MCF 10A (cell line): ENCODE results near the gene CACNA2D3. TPM values are rescaled to one million over a fixed set of nuclear protein-coding genes. Genes with fewer than 3 reads are reported as not detected.

Experiments
- BruUV-seq: library from RNA; stranded (reverse); fragments of 400-500 nt; replicated peaks from 2 replicates; lab custom pipeline; 2021; lab: Mats Ljungman, UMichigan
- CTCF ChIA-PET: fragments of 300-600 bp; sonication (Branson Sonifier 250); formaldehyde crosslinking; extraction: SDS; loops from one replicate; lab custom pipeline; 2021; ENCODE audit warnings: antibody characterized with exemption, inconsistent platforms; lab: Yijun Ruan, JAX
- POLR2A ChIA-PET: fragments of 300-600, 350-650 bp; sonication (Branson Sonifier 250); formaldehyde crosslinking; extraction: SDS; loops from one replicate; lab custom pipeline; 2020; ENCODE audit warnings: antibody characterized with exemption, inconsistent platforms; lab: Yijun Ruan, JAX
- DNase-seq: peaks from one replicate; pipeline ENCODE4 v3.0.0-alpha.2; 2018; ENCODE audit not compliant: unreplicated experiment
- H3K27ac Mint-ChIP-seq: one replicate; pipeline ENCODE4 v1.8.0; 2022; ENCODE audit warnings: mild to moderate bottlenecking, low read depth, mixed read lengths; ENCODE audit not compliant: unreplicated experiment
- H3K27me3 Mint-ChIP-seq: one replicate; pipeline ENCODE4 v1.8.0; 2022; ENCODE audit warnings: mixed read lengths; ENCODE audit not compliant: insufficient read depth, unreplicated experiment
- H3K36me3 Mint-ChIP-seq: one replicate; pipeline ENCODE4 v1.8.0; 2022; ENCODE audit warnings: mild to moderate bottlenecking, moderate library complexity, mixed read lengths; ENCODE audit not compliant: insufficient read depth, unreplicated experiment
- H3K4me1 Mint-ChIP-seq: one replicate; pipeline ENCODE4 v1.8.0; 2022; ENCODE audit warnings: mixed read lengths; ENCODE audit not compliant: insufficient read depth, unreplicated experiment
- H3K4me3 Mint-ChIP-seq: one replicate; pipeline ENCODE4 v1.8.0; 2022; ENCODE audit warnings: mild to moderate bottlenecking, moderate library complexity, mixed read lengths; ENCODE audit not compliant: unreplicated experiment
- H3K9me3 Mint-ChIP-seq: one replicate; pipeline ENCODE4 v1.8.0; 2022; ENCODE audit warnings: mixed read lengths; ENCODE audit not compliant: unreplicated experiment
- intact Hi-C: fragments of 100-400 bp; cut with micrococcal nuclease; formaldehyde crosslinking; loops from 2 replicates; pipeline ENCODE4 v1.14.1; 2022
- total RNA-seq: library from RNA; stranded (reverse); gene quantifications from 2 replicates; pipeline ENCODE4 v1.2.3, GENCODE V29; 2022
- TF ChIP-seq, protein P1 (sequence below): fragments of 200-600 bp; IDR thresholded peaks from one replicate; pipeline ENCODE4 v1.8.0; 2022; ENCODE audit warnings: antibody characterized with exemption, mild to moderate bottlenecking; ENCODE audit not compliant: unreplicated experiment

The CACNA2D3 gene
- total RNA-seq, 1 experiment from 2014 or later = 2.3 TPM

DNA sequence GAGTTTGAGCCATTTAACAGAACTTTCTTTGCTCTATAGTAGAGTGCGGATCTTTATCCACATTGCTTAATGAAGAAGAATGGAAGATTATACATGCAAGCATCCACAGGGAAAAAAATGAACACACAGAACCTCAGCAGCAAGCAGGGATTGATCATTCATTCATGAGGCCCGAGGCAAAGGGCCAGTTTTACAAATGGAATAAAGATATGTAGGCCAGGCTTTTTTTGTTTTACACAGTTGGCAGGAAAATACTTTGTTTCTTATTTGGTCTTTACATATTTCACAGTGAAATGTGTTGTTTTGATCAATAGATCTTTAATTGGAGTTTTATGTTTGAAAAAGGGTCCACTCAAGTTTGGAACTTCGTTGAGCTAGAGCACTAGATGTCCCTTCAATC lies 688.0 kb downstream of the CACNA2D3 start:
- no peaks in the 10 kb centered on the region for H3K9me3 Mint-ChIP-seq
- intact Hi-C loops = no loop called here
- no peaks in the 10 kb centered on the region for H3K36me3 Mint-ChIP-seq
- no peaks in the 10 kb centered on the region for H3K27me3 Mint-ChIP-seq
- POLR2A ChIA-PET = no interaction called here
- H3K4me3 Mint-ChIP-seq = no peak overlapping the region
- no peak for DNase-seq
- TF ChIP-seq, protein P1, sequence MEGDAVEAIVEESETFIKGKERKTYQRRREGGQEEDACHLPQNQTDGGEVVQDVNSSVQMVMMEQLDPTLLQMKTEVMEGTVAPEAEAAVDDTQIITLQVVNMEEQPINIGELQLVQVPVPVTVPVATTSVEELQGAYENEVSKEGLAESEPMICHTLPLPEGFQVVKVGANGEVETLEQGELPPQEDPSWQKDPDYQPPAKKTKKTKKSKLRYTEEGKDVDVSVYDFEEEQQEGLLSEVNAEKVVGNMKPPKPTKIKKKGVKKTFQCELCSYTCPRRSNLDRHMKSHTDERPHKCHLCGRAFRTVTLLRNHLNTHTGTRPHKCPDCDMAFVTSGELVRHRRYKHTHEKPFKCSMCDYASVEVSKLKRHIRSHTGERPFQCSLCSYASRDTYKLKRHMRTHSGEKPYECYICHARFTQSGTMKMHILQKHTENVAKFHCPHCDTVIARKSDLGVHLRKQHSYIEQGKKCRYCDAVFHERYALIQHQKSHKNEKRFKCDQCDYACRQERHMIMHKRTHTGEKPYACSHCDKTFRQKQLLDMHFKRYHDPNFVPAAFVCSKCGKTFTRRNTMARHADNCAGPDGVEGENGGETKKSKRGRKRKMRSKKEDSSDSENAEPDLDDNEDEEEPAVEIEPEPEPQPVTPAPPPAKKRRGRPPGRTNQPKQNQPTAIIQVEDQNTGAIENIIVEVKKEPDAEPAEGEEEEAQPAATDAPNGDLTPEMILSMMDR = no peak
- CTCF ChIA-PET = no interaction called here
- BruUV-seq = no TSS peak
- no peak overlapping the region for H3K27ac Mint-ChIP-seq
- no peaks in the 10 kb centered on the region for H3K4me1 Mint-ChIP-seq

DNA sequence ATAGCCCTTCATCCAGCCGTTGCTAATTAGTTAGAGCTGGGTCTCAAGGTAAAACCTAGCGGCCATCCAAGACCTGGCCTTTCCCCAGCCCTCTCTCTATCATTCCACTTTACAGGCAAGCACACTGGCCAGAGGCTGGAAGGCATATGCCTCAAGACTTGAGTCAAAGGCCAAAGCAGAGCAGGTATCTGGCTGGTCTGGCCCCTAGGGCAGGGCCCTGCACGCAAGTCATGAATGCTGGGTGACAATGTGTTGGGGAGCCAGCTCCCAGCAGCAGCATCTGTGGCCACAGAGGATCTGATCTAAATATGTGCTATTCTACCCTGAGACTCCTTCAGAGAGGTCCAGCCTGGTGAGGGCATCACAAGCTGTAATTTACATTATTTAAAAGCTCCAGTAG lies 691.9 kb downstream of the CACNA2D3 start:
- Mint-ChIP-seq H3K36me3 (no peaks in the 10 kb centered on the region), H3K4me3 (no peak overlapping the region), H3K27me3 (no peaks in the 10 kb centered on the region), H3K4me1 (no peaks in the 10 kb centered on the region), H3K9me3 (no peaks in the 10 kb centered on the region), H3K27ac (no peak overlapping the region)
- TF ChIP-seq, protein P1 = no peak
- POLR2A ChIA-PET = no interaction called here
- no TSS peak for BruUV-seq
- intact Hi-C loops = no loop called here
- CTCF ChIA-PET = interaction anchor here (0.5 kb wide), 1 partner anchor 524 kb away, joined by 5 read pairs; no protein-coding TSS in a partner anchor
- no peak for DNase-seq

DNA sequence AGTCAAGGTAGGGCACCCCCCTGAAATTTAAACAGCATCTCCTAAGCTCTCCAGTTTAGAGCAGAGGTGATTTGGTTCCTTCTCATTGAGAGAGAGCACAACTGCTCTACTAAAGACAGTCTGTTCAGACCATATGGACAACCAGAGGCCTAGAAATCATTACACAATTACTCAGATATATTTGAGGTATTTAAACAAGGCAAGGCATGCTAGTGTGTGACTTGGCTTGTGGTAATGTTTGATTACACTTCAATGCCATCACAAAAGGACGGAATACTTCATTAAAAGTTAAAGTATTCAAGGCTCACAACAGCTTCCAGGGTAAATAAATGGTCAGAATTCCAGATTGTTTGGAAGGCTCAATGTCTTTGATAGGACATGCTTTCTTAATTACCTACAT lies 695.3 kb downstream of the CACNA2D3 start:
- ChIA-PET POLR2A (no interaction called here), CTCF (interaction anchor here (1.0 kb wide), 1 partner anchor 390 kb away, joined by 4 read pairs; no protein-coding TSS in a partner anchor)

DNA sequence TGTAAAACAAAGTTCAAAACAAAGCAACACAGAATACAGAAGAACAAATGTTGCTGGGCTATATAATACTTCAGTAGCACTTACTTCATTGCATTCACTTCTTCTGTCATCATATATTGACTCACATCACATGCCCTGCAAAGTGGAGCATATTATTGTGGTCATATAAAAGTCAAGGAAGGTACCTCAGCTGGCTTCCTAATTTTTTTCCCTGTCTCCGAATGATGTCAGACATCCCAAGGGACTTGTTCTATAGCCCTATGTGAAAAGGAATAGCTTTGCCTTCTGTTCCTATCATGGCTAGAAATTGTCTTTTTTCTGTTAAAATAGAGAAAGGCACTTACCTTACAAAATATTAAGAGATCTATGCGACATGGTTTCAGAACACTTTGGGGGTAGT lies 696.1 kb downstream of the CACNA2D3 start:
- ChIA-PET CTCF (interaction anchor here (0.6 to 2.2 kb wide), 2 partner anchors 12 to 20 kb away, joined by 3 to 10 read pairs; no protein-coding TSS in a partner anchor), POLR2A (no interaction called here)
- no peaks in the 10 kb centered on the region for H3K36me3 Mint-ChIP-seq
- DNase-seq = no peak
- no peak overlapping the region for H3K4me3 Mint-ChIP-seq
- TF ChIP-seq, protein P1 = no peak
- no peaks in the 10 kb centered on the region for H3K27me3 Mint-ChIP-seq
- no peak overlapping the region for H3K27ac Mint-ChIP-seq
- no TSS peak for BruUV-seq
- no peaks in the 10 kb centered on the region for H3K9me3 Mint-ChIP-seq
- H3K4me1 Mint-ChIP-seq = peaks cover 5% of the 10 kb centered on the region
- intact Hi-C loops = no loop called here

More for the DNA sequence above, 695.3 kb downstream of the CACNA2D3 start:
- Mint-ChIP-seq H3K27ac (no peak overlapping the region), H3K36me3 (no peaks in the 10 kb centered on the region), H3K27me3 (no peaks in the 10 kb centered on the region), H3K9me3 (no peaks in the 10 kb centered on the region), H3K4me3 (no peak overlapping the region), H3K4me1 (peaks cover 5% of the 10 kb centered on the region)
- DNase-seq = no peak
- TF ChIP-seq, protein P1 = no peak
- no TSS peak for BruUV-seq
- intact Hi-C loops = no loop called here
